GOT3 (cell line): ENCODE measurements around the gene XYLT1.

Experiments
- DNase-seq: peaks from one replicate; lab custom pipeline; 2025; ENCODE audit warnings: mixed read lengths; lab: John Stamatoyannopoulos, UW

XYLT1 gene

GRCh38 chr16:17258077-17258599 is 212.6 kb downstream of the XYLT1 start:
- DNase-seq: no peak

GRCh38 chr16:17257426-17258023 is 213.2 kb downstream of the XYLT1 start:
- DNase-seq: no peak

GRCh38 chr16:17252701-17253100 is 218.1 kb downstream of the XYLT1 start:
- DNase-seq: no peak

- DNase-seq: no peak
Observed at GRCh38 chr16:17252064-17252463, 218.7 kb downstream of the XYLT1 start.

- no peak for DNase-seq
Observed at GRCh38 chr16:17251496-17251895, 219.3 kb downstream of the XYLT1 start.

- DNase-seq: no peak
Observed at GRCh38 chr16:17246974-17247732, 223.6 kb downstream of the XYLT1 start.

GRCh38 chr16:17246268-17246885 is 224.4 kb downstream of the XYLT1 start:
- DNase-seq: no peak

- no peak for DNase-seq
Observed at GRCh38 chr16:17245776-17246175, 225.0 kb downstream of the XYLT1 start.

- DNase-seq: no peak
Observed at GRCh38 chr16:17244872-17245551, 225.7 kb downstream of the XYLT1 start.

- DNase-seq: no peak
Observed at GRCh38 chr16:17241264-17241835, 229.4 kb downstream of the XYLT1 start.

- no peak for DNase-seq
Observed at GRCh38 chr16:17238285-17239028, 232.3 kb downstream of the XYLT1 start.

- DNase-seq: no peak
Observed at GRCh38 chr16:17237350-17237944, 233.3 kb downstream of the XYLT1 start.

GRCh38 chr16:17235147-17235815 is 235.5 kb downstream of the XYLT1 start:
- DNase-seq: no peak

- DNase-seq: no peak
Observed at GRCh38 chr16:17233318-17234002, 237.3 kb downstream of the XYLT1 start.

GRCh38 chr16:17232487-17232886 is 238.3 kb downstream of the XYLT1 start:
- no peak for DNase-seq

GRCh38 chr16:17231972-17232371 is 238.8 kb downstream of the XYLT1 start:
- DNase-seq: no peak

- no peak for DNase-seq
Observed at GRCh38 chr16:17230932-17231581, 239.7 kb downstream of the XYLT1 start.

GRCh38 chr16:17229766-17230165 is 241.0 kb downstream of the XYLT1 start:
- no peak for DNase-seq

- DNase-seq: no peak
Observed at GRCh38 chr16:17229131-17229530, 241.6 kb downstream of the XYLT1 start.
